SK-N-SH treated with all-trans-retinoic acid at 6 μM for 48 hours (cell line): ENCODE data around the gene CCND3.

Source experiments
- BACH2 ChIP-seq: fragments of 250-450 bp; sonication (Bioruptor Pico); IDR thresholded peaks from 2 replicates; pipeline ENCODE4 v1.9.0; 2021; ENCODE audit warnings: mild to moderate bottlenecking, borderline replicate concordance
- CSDC2 ChIP-seq: fragments of 250-450 bp; sonication (Bioruptor Pico); IDR thresholded peaks from 2 replicates; pipeline ENCODE4 v1.5.0; 2020; ENCODE audit warnings: mild to moderate bottlenecking, moderate library complexity
- OSR1 ChIP-seq: fragments of 250-450 bp; sonication (Bioruptor Pico); IDR thresholded peaks from 2 replicates; pipeline ENCODE4 v1.8.0; 2022; ENCODE audit warnings: moderate library complexity, mild to moderate bottlenecking, inconsistent platforms
- RARB ChIP-seq: fragments of 250-450 bp; sonication (Bioruptor Pico); IDR thresholded peaks from 2 replicates; pipeline ENCODE4 v1.8.0; 2021; ENCODE audit warnings: mild to moderate bottlenecking, moderate library complexity
- ZC3H10 ChIP-seq: fragments of 250-450 bp; sonication (Bioruptor Pico); IDR thresholded peaks from 2 replicates; pipeline ENCODE4 v1.5.1; 2021; ENCODE audit warnings: mild to moderate bottlenecking, moderate library complexity
- ZFP3 ChIP-seq: fragments of 250-450 bp; sonication (Bioruptor Pico); IDR thresholded peaks from 2 replicates; pipeline ENCODE4 v1.5.0; 2020; ENCODE audit warnings: mild to moderate bottlenecking, moderate library complexity
- ZFP30 ChIP-seq: fragments of 450-650 bp; formaldehyde crosslinking; IDR thresholded peaks from 2 replicates; pipeline ENCODE4 v1.5.0; 2022; ENCODE audit warnings: mild to moderate bottlenecking, moderate library complexity
- ZNF70 ChIP-seq: fragments of 450-650 bp; formaldehyde crosslinking; IDR thresholded peaks from 2 replicates; pipeline ENCODE4 v1.5.0; 2020; ENCODE audit warnings: mild to moderate bottlenecking, moderate library complexity
- ZNF8 ChIP-seq: fragments of 450-650 bp; formaldehyde crosslinking; IDR thresholded peaks from 2 replicates; pipeline ENCODE4 v1.5.0; 2020; ENCODE audit warnings: mild to moderate bottlenecking, moderate library complexity
- TF ChIP-seq, protein P1 (sequence below): fragments of 250-450 bp; sonication (Bioruptor Pico); IDR thresholded peaks from 2 replicates; pipeline ENCODE4 v1.8.0; 2020; ENCODE audit warnings: mild to moderate bottlenecking, moderate library complexity, borderline replicate concordance
- TF ChIP-seq, protein P2 (sequence below): fragments of 250-450 bp; sonication (Bioruptor Pico); IDR thresholded peaks from 2 replicates; pipeline ENCODE4 v1.5.1; 2021; ENCODE audit warnings: mild to moderate bottlenecking, moderate library complexity
- TF ChIP-seq, protein P3 (sequence below): fragments of 250-450 bp; sonication (Bioruptor Pico); IDR thresholded peaks from 2 replicates; pipeline ENCODE4 v1.5.0; 2020; ENCODE audit warnings: mild to moderate bottlenecking, moderate library complexity

DNA sequence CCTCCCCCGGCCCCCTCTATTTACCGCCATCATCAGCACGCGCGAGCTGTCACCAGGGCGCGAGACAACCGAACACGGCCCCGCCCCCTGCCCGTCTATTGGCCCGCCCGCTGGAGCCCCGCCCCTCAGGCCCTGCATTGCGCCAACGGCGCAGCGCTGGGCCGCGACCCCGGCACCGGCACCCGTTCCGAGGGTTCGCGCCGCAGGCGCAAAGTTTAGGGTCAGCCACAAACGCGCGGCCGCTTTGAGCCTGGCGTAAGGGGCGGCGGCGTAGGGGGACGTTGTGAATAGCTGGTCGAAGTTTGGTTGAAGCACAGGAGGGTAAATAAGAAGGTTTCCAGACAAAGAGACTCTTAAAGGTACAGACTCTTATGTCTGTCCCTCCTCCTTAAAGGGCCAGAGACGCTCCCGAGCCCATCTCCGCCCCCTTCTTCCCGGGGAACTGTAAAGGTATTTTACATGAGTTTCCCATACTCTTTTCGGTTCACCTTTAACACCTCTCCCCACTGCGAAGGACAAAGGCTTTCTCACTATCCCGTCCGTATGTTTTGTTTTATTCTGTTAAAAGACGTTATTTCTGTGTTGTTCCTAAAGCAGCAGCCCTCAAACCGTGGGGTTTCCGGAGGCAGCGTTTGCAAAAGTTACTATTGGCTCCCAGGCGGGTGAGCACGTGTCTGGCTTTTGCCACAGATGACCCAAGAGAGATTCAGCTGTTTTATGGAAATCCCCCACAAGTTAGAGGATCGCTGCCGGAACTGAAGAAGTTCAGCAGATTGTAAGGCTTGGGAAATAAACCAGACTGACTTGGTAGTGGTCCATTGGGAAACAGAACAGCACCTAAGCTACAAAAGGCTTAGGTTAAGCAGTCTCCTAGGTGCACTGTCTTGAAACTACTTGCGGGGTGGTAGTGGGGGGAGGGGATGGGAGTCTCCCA is 46.0 kb downstream of the CCND3 start, which contains the start of gene USP49:
- TF ChIP-seq, protein P1, sequence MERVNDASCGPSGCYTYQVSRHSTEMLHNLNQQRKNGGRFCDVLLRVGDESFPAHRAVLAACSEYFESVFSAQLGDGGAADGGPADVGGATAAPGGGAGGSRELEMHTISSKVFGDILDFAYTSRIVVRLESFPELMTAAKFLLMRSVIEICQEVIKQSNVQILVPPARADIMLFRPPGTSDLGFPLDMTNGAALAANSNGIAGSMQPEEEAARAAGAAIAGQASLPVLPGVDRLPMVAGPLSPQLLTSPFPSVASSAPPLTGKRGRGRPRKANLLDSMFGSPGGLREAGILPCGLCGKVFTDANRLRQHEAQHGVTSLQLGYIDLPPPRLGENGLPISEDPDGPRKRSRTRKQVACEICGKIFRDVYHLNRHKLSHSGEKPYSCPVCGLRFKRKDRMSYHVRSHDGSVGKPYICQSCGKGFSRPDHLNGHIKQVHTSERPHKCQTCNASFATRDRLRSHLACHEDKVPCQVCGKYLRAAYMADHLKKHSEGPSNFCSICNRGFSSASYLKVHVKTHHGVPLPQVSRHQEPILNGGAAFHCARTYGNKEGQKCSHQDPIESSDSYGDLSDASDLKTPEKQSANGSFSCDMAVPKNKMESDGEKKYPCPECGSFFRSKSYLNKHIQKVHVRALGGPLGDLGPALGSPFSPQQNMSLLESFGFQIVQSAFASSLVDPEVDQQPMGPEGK (CRISPR knock-in tag): no peak
- TF ChIP-seq, protein P2, sequence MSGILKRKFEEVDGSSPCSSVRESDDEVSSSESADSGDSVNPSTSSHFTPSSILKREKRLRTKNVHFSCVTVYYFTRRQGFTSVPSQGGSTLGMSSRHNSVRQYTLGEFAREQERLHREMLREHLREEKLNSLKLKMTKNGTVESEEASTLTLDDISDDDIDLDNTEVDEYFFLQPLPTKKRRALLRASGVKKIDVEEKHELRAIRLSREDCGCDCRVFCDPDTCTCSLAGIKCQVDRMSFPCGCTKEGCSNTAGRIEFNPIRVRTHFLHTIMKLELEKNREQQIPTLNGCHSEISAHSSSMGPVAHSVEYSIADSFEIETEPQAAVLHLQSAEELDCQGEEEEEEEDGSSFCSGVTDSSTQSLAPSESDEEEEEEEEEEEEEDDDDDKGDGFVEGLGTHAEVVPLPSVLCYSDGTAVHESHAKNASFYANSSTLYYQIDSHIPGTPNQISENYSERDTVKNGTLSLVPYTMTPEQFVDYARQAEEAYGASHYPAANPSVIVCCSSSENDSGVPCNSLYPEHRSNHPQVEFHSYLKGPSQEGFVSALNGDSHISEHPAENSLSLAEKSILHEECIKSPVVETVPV (CRISPR knock-in tag): 0 out of 2 replicates have a peak, but pooled peaks have one; percentile 17
- TF ChIP-seq, protein P3, sequence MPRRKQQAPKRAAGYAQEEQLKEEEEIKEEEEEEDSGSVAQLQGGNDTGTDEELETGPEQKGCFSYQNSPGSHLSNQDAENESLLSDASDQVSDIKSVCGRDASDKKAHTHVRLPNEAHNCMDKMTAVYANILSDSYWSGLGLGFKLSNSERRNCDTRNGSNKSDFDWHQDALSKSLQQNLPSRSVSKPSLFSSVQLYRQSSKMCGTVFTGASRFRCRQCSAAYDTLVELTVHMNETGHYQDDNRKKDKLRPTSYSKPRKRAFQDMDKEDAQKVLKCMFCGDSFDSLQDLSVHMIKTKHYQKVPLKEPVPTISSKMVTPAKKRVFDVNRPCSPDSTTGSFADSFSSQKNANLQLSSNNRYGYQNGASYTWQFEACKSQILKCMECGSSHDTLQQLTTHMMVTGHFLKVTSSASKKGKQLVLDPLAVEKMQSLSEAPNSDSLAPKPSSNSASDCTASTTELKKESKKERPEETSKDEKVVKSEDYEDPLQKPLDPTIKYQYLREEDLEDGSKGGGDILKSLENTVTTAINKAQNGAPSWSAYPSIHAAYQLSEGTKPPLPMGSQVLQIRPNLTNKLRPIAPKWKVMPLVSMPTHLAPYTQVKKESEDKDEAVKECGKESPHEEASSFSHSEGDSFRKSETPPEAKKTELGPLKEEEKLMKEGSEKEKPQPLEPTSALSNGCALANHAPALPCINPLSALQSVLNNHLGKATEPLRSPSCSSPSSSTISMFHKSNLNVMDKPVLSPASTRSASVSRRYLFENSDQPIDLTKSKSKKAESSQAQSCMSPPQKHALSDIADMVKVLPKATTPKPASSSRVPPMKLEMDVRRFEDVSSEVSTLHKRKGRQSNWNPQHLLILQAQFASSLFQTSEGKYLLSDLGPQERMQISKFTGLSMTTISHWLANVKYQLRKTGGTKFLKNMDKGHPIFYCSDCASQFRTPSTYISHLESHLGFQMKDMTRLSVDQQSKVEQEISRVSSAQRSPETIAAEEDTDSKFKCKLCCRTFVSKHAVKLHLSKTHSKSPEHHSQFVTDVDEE (CRISPR knock-in tag): no peak
- TF ChIP-seq OSR1 (no peak), ZFP3 (no peak), CSDC2 (CRISPR knock-in tag) (no peak), ZNF70 (CRISPR knock-in tag) (no peak), BACH2 (CRISPR knock-in tag) (no peak), RARB (CRISPR knock-in tag) (no peak), ZFP30 (CRISPR knock-in tag) (no peak), ZNF8 (CRISPR knock-in tag) (no peak), ZC3H10 (CRISPR knock-in tag) (no peak)
